ENCODE measurements around the gene TEX13C. TPM values are rescaled to one million over a fixed set of nuclear protein-coding genes. Genes with fewer than 3 reads are reported as not detected.

TEX13C gene
- total RNA-seq = not detected
- polyA plus RNA-seq (ENCODE audit: insufficient read depth in 1 of 8, insufficient read length in 8 of 8, low replicate concordance in 1 of 8) = under 1 TPM in 3 of 8 donors, not detected in 5; 0.03 to 0.04 (median 0.03) TPM
- long read RNA-seq, donor 1 = 0 reads
- long read RNA-seq, donor 2 = 0 reads
- long read RNA-seq, donor 3 = 0 reads
- long read RNA-seq, donor 4 = 0 reads
- long read RNA-seq, donor 5 = 0 reads
- long read RNA-seq, donor 6 = 0 reads
- long read RNA-seq, donor 7 = 0 reads
- long read RNA-seq, donor 8 = 0 reads
- long read RNA-seq, donor 9, full-length matches to known transcripts = 1 of 1 reads
- long read RNA-seq, donor 9, partial matches to known transcripts = 0 of 1 reads
- long read RNA-seq, donor 9, other reads (novel, unspliced or antisense) = 0 of 1 reads
- long read RNA-seq, donor 10 = 0 reads
- long read RNA-seq, donor 11 = 0 reads

DNA sequence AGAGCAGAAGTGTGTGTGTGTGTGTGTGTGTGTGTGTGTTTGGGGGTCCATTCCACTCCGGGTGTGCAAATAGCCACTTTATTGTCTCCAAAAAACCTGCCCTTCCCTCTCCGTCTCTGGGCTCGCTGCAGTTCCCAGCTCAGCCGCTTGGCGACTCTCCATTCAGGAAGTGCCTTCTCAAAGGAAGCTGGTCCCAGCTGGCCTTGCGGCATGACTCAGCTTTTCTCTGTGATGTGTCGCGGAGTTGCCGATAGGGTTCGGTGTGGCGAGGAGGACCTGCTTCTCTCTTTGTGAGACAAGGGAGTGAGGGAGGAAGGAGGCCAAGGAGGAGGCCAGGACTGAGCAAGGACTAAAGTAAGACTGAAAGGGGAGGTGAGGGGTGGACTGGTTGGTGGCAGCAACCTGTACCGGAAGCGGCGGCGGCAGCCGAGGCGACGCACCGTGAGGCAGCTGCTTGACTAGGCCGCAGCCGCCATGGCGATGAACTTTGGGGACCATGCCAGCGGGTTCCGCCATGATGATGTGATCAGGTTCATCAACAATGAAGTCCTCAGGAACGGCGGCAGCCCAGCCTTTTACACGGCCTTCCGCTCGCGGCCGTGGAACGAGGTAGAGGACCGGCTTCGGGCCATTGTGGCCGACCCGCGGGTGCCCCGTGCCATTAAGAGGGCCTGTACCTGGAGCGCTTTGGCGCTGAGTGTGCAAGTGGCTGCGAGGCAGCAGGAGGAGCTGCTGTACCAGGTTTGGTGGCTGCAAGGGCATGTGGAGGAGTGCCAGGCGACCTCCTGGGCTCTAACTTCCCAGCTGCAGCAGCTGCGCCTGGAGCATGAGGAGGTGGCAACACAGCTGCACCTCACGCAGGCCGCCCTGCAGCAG lies at the start of gene TEX13C:
TSS of gene TEX13C (plus strand) at position 226 of the 876 bp plus-strand sequence. CDS start at position 475, 249 bp downstream.
- H3K4me3 ChIP-seq (ENCODE audit: low read length) = no peak within 1 kb of the TSS
- no peak for DNase-seq
- H3K9me3 ChIP-seq (replicated peaks; ENCODE audit: control insufficient read depth, low read depth, low read length) = peaks cover 6% of the 10 kb centered on the region
- H3K4me1 ChIP-seq (ENCODE audit: control insufficient read depth, insufficient read depth, low read length) = no peaks in the 10 kb centered on the region
- H3K36me3 ChIP-seq (ENCODE audit: control insufficient read depth, insufficient read depth, low read length) = no peaks in the 10 kb centered on the region
- WGBS (ENCODE audit: insufficient coverage) = 95% methylated on average over 44 of the region's 45 CpGs
- no peaks in the 10 kb centered on the region for H3K27me3 ChIP-seq (ENCODE audit: control insufficient read depth, insufficient read depth, low read length)
- H3K27ac ChIP-seq (ENCODE audit: low read length) = no peak within 1 kb of the TSS

DNA sequence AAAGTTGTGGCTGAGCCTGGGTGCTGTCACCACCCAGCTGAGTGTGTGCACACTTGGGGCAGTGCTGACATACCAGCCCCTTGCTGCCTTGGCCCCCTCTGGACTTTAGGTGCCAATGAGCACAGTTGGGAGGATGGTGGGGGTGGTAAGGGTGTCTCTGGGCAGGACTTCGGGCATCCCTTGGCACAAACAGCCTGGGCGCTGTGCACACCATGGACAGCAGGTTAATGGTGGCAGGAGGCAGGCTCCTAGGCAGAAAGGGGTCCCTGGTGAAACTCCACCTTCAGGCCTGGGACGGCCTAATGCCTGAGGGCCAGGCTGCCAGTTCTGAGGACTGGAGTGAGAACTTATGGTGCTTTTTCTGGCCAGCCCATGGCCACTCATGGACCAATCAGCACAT lies 32.4 kb upstream of the TEX13C start:
- Histone ChIP-seq H3K4me3 (ENCODE audit: low read length) (no peak overlapping the region), H3K36me3 (ENCODE audit: control insufficient read depth, insufficient read depth, low read length) (no peaks in the 10 kb centered on the region), H3K27ac (ENCODE audit: low read length) (no peak overlapping the region), H3K4me1 (ENCODE audit: control insufficient read depth, insufficient read depth, low read length) (no peaks in the 10 kb centered on the region), H3K9me3 (replicated peaks; ENCODE audit: control insufficient read depth, low read depth, low read length) (no peaks in the 10 kb centered on the region), H3K27me3 (ENCODE audit: control insufficient read depth, insufficient read depth, low read length) (no peaks in the 10 kb centered on the region)
- 72% methylated on average over 2 of the region's 3 CpGs for WGBS (ENCODE audit: insufficient coverage)
- DNase-seq = no peak

DNA sequence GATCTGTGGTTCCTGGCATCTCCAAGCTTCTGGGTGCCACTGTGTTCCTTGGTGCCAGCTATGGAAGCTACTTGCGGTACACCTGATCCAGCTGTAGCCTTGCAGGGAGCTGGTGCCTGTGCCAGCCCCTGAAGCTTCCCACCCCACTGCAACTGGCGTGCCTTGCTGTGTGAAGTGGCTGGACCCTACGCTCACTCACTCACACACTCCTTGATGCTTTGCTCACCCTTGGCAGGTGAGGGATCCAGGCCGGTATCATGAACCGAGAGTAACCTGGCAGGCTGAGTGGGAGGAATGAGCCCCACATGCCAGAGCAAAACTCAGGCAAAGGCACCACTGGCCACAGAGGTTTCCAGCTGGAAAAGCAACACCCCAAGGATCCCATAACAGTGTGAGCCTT lies 31.3 kb upstream of the TEX13C start:
- Histone ChIP-seq H3K27ac (ENCODE audit: low read length) (no peak overlapping the region), H3K4me3 (ENCODE audit: low read length) (no peak overlapping the region), H3K36me3 (ENCODE audit: control insufficient read depth, insufficient read depth, low read length) (no peaks in the 10 kb centered on the region), H3K27me3 (ENCODE audit: control insufficient read depth, insufficient read depth, low read length) (no peaks in the 10 kb centered on the region), H3K9me3 (replicated peaks; ENCODE audit: control insufficient read depth, low read depth, low read length) (no peaks in the 10 kb centered on the region), H3K4me1 (ENCODE audit: control insufficient read depth, insufficient read depth, low read length) (no peaks in the 10 kb centered on the region)
- 83% methylated on average over 3 of the region's 5 CpGs for WGBS (ENCODE audit: insufficient coverage)
- DNase-seq = no peak

DNA sequence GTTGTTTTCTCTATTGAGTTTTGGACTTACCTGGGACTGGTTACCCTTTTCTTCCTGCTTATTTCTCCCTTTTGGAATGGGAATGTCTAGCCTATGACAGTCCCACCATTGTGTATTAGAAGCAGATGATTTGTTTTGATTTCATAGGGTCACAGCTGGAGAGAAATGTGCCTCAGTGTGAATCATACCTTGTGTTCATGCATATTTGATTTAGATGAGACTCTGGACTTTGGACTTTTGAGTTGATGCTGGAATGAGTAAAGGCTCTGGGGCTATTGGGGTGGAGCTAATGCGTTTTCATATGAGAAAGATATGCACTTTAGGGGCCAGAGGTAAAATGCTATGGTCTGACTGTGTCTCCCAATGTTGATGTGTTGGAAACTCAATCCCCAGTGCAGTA lies 30.5 kb upstream of the TEX13C start:
- no peaks in the 10 kb centered on the region for H3K36me3 ChIP-seq (ENCODE audit: control insufficient read depth, insufficient read depth, low read length)
- H3K4me1 ChIP-seq (ENCODE audit: control insufficient read depth, insufficient read depth, low read length) = no peaks in the 10 kb centered on the region
- no peaks in the 10 kb centered on the region for H3K9me3 ChIP-seq (replicated peaks; ENCODE audit: control insufficient read depth, low read depth, low read length)
- H3K4me3 ChIP-seq (ENCODE audit: low read length) = no peak overlapping the region
- no peak for DNase-seq
- no peak overlapping the region for H3K27ac ChIP-seq (ENCODE audit: low read length)
- WGBS (ENCODE audit: insufficient coverage) = 58% methylated on average over 1 of the region's 1 CpG
- H3K27me3 ChIP-seq (ENCODE audit: control insufficient read depth, insufficient read depth, low read length) = no peaks in the 10 kb centered on the region

DNA sequence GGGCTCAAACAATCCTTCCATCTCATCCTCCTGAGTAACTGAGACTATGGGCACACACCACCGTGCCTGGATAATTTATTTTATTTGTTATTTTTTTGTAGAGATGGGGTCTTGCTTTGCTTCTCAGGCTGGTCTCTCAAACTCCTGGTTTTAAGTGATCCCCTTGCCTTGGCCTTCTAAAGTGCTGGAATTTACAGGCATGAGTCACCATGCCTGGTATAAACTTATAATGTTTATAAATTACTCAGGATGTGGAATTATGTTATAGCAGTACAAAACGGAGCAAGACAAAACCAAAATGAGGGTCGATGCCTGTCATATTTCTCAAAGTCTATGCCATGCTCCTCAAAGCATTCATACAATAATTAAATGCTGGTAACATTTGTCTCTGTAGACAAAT lies 29.8 kb upstream of the TEX13C start:
- Histone ChIP-seq H3K4me1 (ENCODE audit: control insufficient read depth, insufficient read depth, low read length) (no peaks in the 10 kb centered on the region), H3K36me3 (ENCODE audit: control insufficient read depth, insufficient read depth, low read length) (no peaks in the 10 kb centered on the region), H3K27ac (ENCODE audit: low read length) (no peak overlapping the region), H3K4me3 (ENCODE audit: low read length) (no peak overlapping the region), H3K27me3 (ENCODE audit: control insufficient read depth, insufficient read depth, low read length) (no peaks in the 10 kb centered on the region), H3K9me3 (replicated peaks; ENCODE audit: control insufficient read depth, low read depth, low read length) (no peaks in the 10 kb centered on the region)
- WGBS (ENCODE audit: insufficient coverage) = no CpG with 5 or more reads among the region's 3 CpGs
- DNase-seq = no peak

DNA sequence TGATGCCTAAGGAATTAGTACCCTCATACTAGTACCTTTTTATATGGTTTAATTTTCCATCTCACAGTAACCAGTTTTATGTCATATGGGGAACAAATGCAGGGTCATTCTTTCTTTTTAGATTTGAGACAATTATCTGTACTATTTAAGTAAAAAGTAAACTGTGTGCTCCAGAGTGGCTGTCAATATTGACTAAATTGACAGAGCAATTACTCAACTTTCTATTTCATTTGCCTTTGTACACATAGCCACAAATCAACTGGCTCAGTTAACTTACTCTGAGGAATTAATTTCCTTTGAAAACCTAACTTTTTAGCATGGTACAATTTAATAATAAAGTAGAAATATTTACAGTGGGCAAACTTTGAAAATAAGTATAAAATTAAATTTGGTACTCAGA lies 28.5 kb upstream of the TEX13C start:
- H3K27me3 ChIP-seq (ENCODE audit: control insufficient read depth, insufficient read depth, low read length) = no peaks in the 10 kb centered on the region
- no peak for DNase-seq

DNA sequence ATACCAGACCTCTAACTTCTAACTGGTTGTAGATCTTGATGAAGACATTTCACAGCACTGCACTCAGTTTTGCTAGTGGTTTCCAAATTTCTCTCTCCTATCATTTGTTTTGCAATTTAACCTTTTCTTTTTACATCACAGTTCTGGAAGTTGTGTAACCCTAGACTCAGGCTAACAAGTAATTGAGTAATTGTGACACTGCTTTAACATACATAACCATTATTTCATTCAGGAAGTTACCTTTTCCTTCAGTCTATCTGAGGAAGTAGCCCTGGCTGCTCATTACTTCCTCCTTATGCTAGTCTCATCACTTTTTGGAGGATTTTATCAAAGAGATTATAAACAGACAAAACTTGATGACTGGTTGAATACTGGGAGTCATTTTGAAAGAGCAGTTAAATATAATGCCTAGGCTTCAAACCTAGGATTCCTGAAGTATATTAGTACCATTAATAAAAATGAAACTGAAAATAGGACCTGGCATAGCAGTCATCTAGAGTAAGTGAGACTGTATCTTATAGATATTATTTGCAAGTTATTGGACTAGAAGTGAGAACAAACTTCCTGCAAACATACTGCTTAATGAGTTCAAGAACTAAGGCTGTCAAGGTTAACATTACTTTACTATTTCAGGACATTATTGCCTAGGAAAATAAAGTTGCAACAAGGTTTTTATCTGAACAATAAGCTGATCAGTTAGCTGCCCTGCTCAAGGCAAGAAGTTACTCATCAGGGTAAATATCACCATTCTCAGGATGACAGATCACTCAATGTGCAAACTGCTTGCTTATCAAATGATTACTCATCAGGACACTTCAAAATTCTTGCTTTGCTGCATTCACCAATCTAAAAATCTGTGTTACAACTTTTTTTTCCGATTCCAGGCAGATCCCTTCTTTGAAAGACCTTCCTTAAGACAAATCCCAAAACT lies 25.6 kb upstream of the TEX13C start:
- H3K27ac ChIP-seq (ENCODE audit: low read length) = no peak overlapping the region
- no peaks in the 10 kb centered on the region for H3K27me3 ChIP-seq (ENCODE audit: control insufficient read depth, insufficient read depth, low read length)
- 44% methylated on average over 1 of the region's 1 CpG for WGBS (ENCODE audit: insufficient coverage)
- no peaks in the 10 kb centered on the region for H3K9me3 ChIP-seq (replicated peaks; ENCODE audit: control insufficient read depth, low read depth, low read length)
- H3K4me3 ChIP-seq (ENCODE audit: low read length) = no peak overlapping the region
- no peaks in the 10 kb centered on the region for H3K4me1 ChIP-seq (ENCODE audit: control insufficient read depth, insufficient read depth, low read length)
- DNase-seq = no peak
- no peaks in the 10 kb centered on the region for H3K36me3 ChIP-seq (ENCODE audit: control insufficient read depth, insufficient read depth, low read length)

More for the DNA sequence above, 28.5 kb upstream of the TEX13C start:
- Histone ChIP-seq H3K9me3 (replicated peaks; ENCODE audit: control insufficient read depth, low read depth, low read length) (no peaks in the 10 kb centered on the region), H3K4me3 (ENCODE audit: low read length) (no peak overlapping the region), H3K36me3 (ENCODE audit: control insufficient read depth, insufficient read depth, low read length) (no peaks in the 10 kb centered on the region), H3K27ac (ENCODE audit: low read length) (no peak overlapping the region), H3K4me1 (ENCODE audit: control insufficient read depth, insufficient read depth, low read length) (no peaks in the 10 kb centered on the region)

DNA sequence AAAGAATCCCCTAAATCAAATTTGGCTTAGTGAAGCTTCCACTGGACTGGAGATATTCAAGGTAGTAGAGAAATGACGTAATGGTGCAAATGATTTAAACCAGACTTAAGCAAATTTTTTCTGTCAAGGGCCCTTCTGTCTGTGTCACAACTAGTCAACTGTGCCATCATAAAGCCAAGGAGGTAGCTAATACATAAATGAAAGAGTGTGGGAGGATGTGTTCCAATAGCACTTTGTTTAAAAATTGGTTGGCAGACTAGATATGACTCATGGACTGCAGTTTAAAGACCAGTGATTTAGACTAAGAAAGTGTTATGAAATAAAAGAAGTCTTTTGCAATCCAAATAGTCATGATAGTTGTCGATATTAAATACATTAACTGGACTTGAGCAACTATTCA lies 24.3 kb upstream of the TEX13C start:
- Histone ChIP-seq H3K27me3 (ENCODE audit: control insufficient read depth, insufficient read depth, low read length) (no peaks in the 10 kb centered on the region), H3K4me3 (ENCODE audit: low read length) (no peak overlapping the region), H3K4me1 (ENCODE audit: control insufficient read depth, insufficient read depth, low read length) (no peaks in the 10 kb centered on the region), H3K36me3 (ENCODE audit: control insufficient read depth, insufficient read depth, low read length) (no peaks in the 10 kb centered on the region), H3K9me3 (replicated peaks; ENCODE audit: control insufficient read depth, low read depth, low read length) (no peaks in the 10 kb centered on the region), H3K27ac (ENCODE audit: low read length) (no peak overlapping the region)
- 100% methylated on average over 1 of the region's 2 CpGs for WGBS (ENCODE audit: insufficient coverage)
- no peak for DNase-seq

DNA sequence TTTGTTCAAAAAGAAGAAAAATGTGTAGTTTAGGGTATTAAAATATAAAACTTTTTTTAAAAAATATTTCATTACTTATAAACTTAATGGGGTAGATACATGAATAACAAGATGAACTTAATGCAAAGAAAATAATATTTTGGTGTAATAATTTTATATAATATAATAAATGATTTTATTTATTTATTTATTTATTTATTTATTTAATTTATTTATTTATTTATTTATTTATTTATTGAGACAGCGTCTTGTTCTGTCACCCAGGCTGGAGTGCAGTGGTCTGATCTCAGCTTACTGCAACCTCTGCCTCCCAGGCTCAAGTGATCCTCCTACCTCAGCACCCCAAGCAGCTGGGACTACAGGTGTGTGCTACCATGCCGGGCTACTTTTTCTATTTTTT lies 20.8 kb upstream of the TEX13C start:
- no peak for DNase-seq
- no peak overlapping the region for H3K4me3 ChIP-seq (ENCODE audit: low read length)
- WGBS (ENCODE audit: insufficient coverage) = 55% methylated on average over 2 of the region's 2 CpGs
- H3K9me3 ChIP-seq (replicated peaks; ENCODE audit: control insufficient read depth, low read depth, low read length) = no peaks in the 10 kb centered on the region
- H3K27ac ChIP-seq (ENCODE audit: low read length) = no peak overlapping the region
- no peaks in the 10 kb centered on the region for H3K36me3 ChIP-seq (ENCODE audit: control insufficient read depth, insufficient read depth, low read length)
- no peaks in the 10 kb centered on the region for H3K4me1 ChIP-seq (ENCODE audit: control insufficient read depth, insufficient read depth, low read length)
- no peaks in the 10 kb centered on the region for H3K27me3 ChIP-seq (ENCODE audit: control insufficient read depth, insufficient read depth, low read length)
